SJSA1 (cell line): ENCODE measurements around the gene XIRP2. TPM values are rescaled to one million over a fixed set of nuclear protein-coding genes. Genes with fewer than 3 reads are reported as not detected.

ENCODE experiments used
- DNase-seq, 2 experiments: peaks; one replicate each; pipeline ENCODE4 v3.0.0-alpha.2; 2015 to 2020; ENCODE audit warnings: low spot score in 2 of 2, low read depth in 1 of 2
- H3K27ac ChIP-seq: fragments of 250-450 bp; sonication (Bioruptor Pico); 2 replicates; pipeline ENCODE4 v1.5.1; 2020; ENCODE audit warnings: mild to moderate bottlenecking, moderate library complexity
- H3K27me3 ChIP-seq: fragments of 250-450 bp; sonication (Bioruptor Pico); replicated peaks from 2 replicates; pipeline ENCODE4 v1.5.1; 2020; ENCODE audit warnings: mild to moderate bottlenecking, moderate library complexity
- H3K36me3 ChIP-seq: fragments of 250-450 bp; sonication (Bioruptor Pico); 2 replicates; pipeline ENCODE4 v1.5.1; 2020; ENCODE audit warnings: mild to moderate bottlenecking
- H3K4me1 ChIP-seq: fragments of 250-450 bp; sonication (Bioruptor Pico); replicated peaks from 2 replicates; pipeline ENCODE4 v1.6.1; 2021; ENCODE audit warnings: mild to moderate bottlenecking
- H3K4me3 ChIP-seq: fragments of 250-450 bp; sonication (Bioruptor Pico); 2 replicates; pipeline ENCODE4 v1.5.1; 2020; ENCODE audit warnings: mild to moderate bottlenecking
- H3K9me3 ChIP-seq: fragments of 250-450 bp; sonication (Bioruptor Pico); replicated peaks from 2 replicates; pipeline ENCODE4 v1.5.1; 2020; ENCODE audit warnings: mild to moderate bottlenecking
- total RNA-seq: library from RNA; depleted of rRNA; stranded (reverse); fragments of >200 nt; shearing (Covaris generic); gene quantifications from 2 replicates; pipeline ENCODE4 v1.2.3, GENCODE V29; 2014

XIRP2 gene
- total RNA-seq, 1 experiment from 2014 or later = not detected

DNA sequence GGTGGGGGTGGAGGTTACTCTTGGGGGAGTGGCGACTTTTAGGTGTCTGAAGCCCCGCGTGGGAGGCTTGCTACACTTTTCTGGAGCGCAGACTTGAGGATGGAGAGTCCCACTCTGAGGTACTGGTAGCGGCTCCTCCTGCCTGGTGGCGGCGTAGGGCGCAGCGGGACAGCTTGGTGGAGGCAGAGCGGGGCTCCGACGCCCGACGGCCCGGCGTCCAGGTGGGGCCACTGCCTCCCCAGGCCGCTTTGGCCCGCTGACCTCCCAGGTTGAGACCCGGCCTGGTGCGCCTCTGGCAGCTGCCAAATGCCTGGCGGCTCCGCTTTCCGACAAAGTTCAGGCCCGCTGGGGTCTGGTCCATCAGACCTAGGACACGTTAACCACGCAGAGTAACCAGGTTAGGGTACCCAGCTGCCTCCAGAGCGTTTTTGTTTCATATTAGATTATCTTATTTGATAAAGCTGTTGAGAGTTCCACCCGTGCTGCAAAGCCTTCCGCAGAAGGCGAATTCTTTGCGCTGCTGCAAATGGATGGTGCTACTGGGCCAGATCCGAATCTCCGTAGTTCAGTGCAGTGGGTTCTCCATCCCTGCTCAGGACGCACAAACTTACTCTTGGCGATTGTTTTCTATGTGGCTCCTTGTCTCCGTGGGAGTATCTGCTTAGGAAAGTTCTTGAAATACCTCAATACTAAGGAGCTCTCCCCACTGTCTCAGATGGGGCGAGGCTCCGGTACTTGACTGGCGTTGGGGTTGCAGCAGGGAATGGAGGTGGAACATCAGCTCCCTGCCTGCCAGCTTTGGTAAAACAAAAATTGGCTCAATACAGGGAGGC lies 405.9 kb downstream of the XIRP2 start:
- H3K4me3 ChIP-seq = peak overlapping the region; percentile 16
- H3K4me1 ChIP-seq = peaks cover 15% of the 10 kb centered on the region
- no peak overlapping the region for H3K27ac ChIP-seq
- no peaks in the 10 kb centered on the region for H3K9me3 ChIP-seq
- peaks cover 42% of the 10 kb centered on the region for H3K27me3 ChIP-seq
- DNase-seq = no peak
- H3K36me3 ChIP-seq = peaks cover 3% of the 10 kb centered on the region; the same call in 1 of the 2 replicates

DNA sequence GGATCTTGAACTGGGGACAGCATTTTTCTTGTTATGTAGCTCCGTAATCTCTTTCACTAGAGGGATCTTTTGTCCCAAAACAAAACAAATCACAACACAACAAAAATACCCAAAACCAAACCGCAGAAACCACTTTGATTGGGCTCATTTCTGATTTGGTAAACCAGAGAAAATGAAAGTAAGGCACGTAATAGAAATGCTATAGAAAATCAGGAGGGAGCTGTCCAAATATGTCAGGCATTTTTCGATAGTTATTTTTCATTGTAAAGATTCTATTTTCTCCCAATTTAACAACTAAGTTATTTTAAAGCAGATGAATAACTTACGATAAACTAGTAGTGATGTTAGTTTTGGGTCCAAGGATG lies 406.5 kb downstream of the XIRP2 start:
- peaks cover 15% of the 10 kb centered on the region for H3K4me1 ChIP-seq
- peaks cover 3% of the 10 kb centered on the region; the same call in 1 of the 2 replicates for H3K36me3 ChIP-seq
- H3K9me3 ChIP-seq = no peaks in the 10 kb centered on the region
- H3K4me3 ChIP-seq = peak overlapping the region; percentile 16
- DNase-seq = peak in 1 of 2 experiments; percentile 7
- no peak overlapping the region for H3K27ac ChIP-seq
- peaks cover 38% of the 10 kb centered on the region for H3K27me3 ChIP-seq

DNA sequence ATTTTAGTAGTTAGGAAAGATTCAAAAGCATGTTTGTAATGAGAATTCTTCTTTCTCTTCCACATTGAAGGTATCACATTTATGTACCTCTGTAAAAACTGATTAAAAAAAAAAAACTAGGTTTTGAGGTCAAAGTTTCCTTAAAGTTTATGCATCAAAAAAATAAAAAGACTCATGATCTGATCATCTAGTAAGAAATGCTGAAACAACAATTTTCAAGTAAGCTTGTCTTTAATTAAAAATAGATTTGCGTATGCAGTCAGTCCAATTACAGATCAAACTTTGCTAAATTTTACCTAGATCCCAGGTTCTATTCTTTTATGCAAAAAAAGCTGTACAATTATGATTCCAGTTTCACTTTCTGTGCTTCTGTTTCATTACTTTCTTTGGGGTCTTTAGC lies 409.0 kb downstream of the XIRP2 start:
- Histone ChIP-seq H3K4me3 (no peak overlapping the region), H3K36me3 (peaks cover 3% of the 10 kb centered on the region; the same call in 1 of the 2 replicates), H3K4me1 (peaks cover 15% of the 10 kb centered on the region), H3K27ac (no peak overlapping the region), H3K9me3 (no peaks in the 10 kb centered on the region), H3K27me3 (peaks cover 23% of the 10 kb centered on the region)
- DNase-seq = no peak

DNA sequence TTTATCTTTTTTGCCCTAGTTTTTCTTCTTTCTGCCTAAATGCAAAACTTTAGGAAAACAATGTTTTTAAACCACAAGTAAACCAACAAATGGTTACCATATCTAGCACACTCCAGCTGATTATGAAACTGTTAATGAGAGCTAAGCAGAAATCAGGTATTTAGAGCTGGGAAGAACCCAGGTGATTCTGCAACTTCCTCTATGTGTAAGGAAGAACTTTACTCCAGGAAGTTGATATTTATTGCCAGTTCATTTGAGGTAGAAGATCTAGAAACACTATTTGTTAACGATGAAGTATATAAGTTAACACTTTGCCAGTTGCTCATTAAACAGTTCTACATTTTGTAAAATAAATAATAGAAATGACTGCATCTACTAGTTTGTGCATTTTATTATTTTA lies 409.7 kb downstream of the XIRP2 start:
- Histone ChIP-seq H3K27ac (no peak overlapping the region), H3K4me3 (no peak overlapping the region), H3K4me1 (peaks cover 13% of the 10 kb centered on the region), H3K9me3 (no peaks in the 10 kb centered on the region), H3K27me3 (peaks cover 23% of the 10 kb centered on the region), H3K36me3 (peaks cover 3% of the 10 kb centered on the region; the same call in 1 of the 2 replicates)
- DNase-seq = no peak
